Sciatic nerve (tissue), 2 donors: Measurements from ENCODE around the gene LRSAM1. TPM values are rescaled to one million over a fixed set of nuclear protein-coding genes. Genes with fewer than 3 reads are reported as not detected.

Source experiments
- ATAC-seq: fragments of 200-7000 bp; cut with Tn5 transposase; one replicate; pipeline ENCODE4 v1.9.1; 2020; ENCODE audit warnings: mild to moderate bottlenecking, moderate library complexity
- DNase-seq: peaks from one replicate; pipeline ENCODE4 v3.0.0-alpha.2; 2020; ENCODE audit warnings: low spot score
- intact Hi-C: fragments of 100-400 bp; cut with DNase I; formaldehyde crosslinking; loops from one replicate; pipeline ENCODE4 v1.14.2; 2022
- total RNA-seq: library from RNA; stranded (reverse); fragmentation: NEBNext Ultra II Directional; extraction: Animal tissue kit (Norgen Biotek cat#: 25700); gene quantifications from one replicate; pipeline ENCODE4 v1.2.1, GENCODE V29; 2021
- donor health status: DM: no; HTN: no; CAD: no.
- donor health status: DM: no; HTN: no; CAD: no.

The LRSAM1 gene
- total RNA-seq, 1 donor from 2014 or later: 27.0 TPM

- DNase-seq: peak; percentile 95
- peak; percentile 99 for ATAC-seq
- intact Hi-C loops: no loop called here
These were observed 27.2 kb upstream of the LRSAM1 start, which contains the start of gene ZNF79 for GRCh38 chr9:127423934-127424675. ZNF79 (plus strand) TSS chr9:127424382; CDS start chr9:127424788, 406 bp downstream.

GRCh38 chr9:127424676-127424999, 26.7 kb upstream of the LRSAM1 start:
- intact Hi-C loops: no loop called here
- ATAC-seq (no peak), DNase-seq (no peak)

GRCh38 chr9:127426756-127427155, 24.6 kb upstream of the LRSAM1 start:
- no peak for DNase-seq
- intact Hi-C loops: no loop called here
- no peak for ATAC-seq

GRCh38 chr9:127428348-127428747, 23.0 kb upstream of the LRSAM1 start:
- no peak for DNase-seq
- intact Hi-C loops: no loop called here
- no peak for ATAC-seq

- ATAC-seq (no peak), DNase-seq (no peak)
- intact Hi-C loops: no loop called here
These were observed 20.9 kb upstream of the LRSAM1 start for GRCh38 chr9:127430415-127430814.

GRCh38 chr9:127437497-127438264, 13.6 kb upstream of the LRSAM1 start:
- no peak for DNase-seq
- ATAC-seq: no peak
- intact Hi-C loops: no loop called here

GRCh38 chr9:127438394-127438793, 12.9 kb upstream of the LRSAM1 start:
- no peak for ATAC-seq
- intact Hi-C loops: no loop called here
- DNase-seq: no peak

- no peak for DNase-seq
- intact Hi-C loops: no loop called here
- no peak for ATAC-seq
These were observed 6.9 kb upstream of the LRSAM1 start for GRCh38 chr9:127444283-127444920.

GRCh38 chr9:127444921-127445850, 6.1 kb upstream of the LRSAM1 start:
- no peak for ATAC-seq
- DNase-seq: no peak
- intact Hi-C loops: no loop called here

GRCh38 chr9:127445851-127446712, 5.2 kb upstream of the LRSAM1 start:
- DNase-seq: no peak
- intact Hi-C loops: no loop called here
- ATAC-seq: no peak

GRCh38 chr9:127446713-127447415, 4.4 kb upstream of the LRSAM1 start:
- ATAC-seq (no peak), DNase-seq (no peak)
- intact Hi-C loops: no loop called here

- DNase-seq: no peak
- intact Hi-C loops: no loop called here
- ATAC-seq: no peak
These were observed 3.7 kb upstream of the LRSAM1 start for GRCh38 chr9:127447416-127448111.

GRCh38 chr9:127448112-127448805, 3.1 kb upstream of the LRSAM1 start:
- intact Hi-C loops: no loop called here

GRCh38 chr9:127449332-127449966, 1.9 kb upstream of the LRSAM1 start:
- ATAC-seq: no peak
- DNase-seq: no peak
- intact Hi-C loops: no loop called here

More at GRCh38 chr9:127448112-127448805, 3.1 kb upstream of the LRSAM1 start:
- ATAC-seq (no peak), DNase-seq (no peak)

- ATAC-seq: peak; percentile 4
- DNase-seq: no peak
- intact Hi-C loops: no loop called here
These were observed 1.0 kb upstream of the LRSAM1 start for GRCh38 chr9:127450243-127450760.

- intact Hi-C loops: no loop called here
- ATAC-seq (no peak), DNase-seq (no peak)
These were observed 223 bp downstream of the LRSAM1 start for GRCh38 chr9:127451608-127451857.
